Spleen (tissue), 7 donors: ENCODE data around the gene SLC22A12.

ENCODE experiments used
- CTCF ChIP-seq, 11 experiments: fragments of 200-600 bp in 7 of 11; fragments of 450-650 bp in 4 of 11; sonication (generic) in 4 of 11; IDR thresholded peaks in 8 of 11; conservative IDR thresholded peaks in 3 of 11; 1 replicate in 7 of 11; 2 replicates in 4 of 11; pipeline versions ENCODE4 v1.4.0 to v1.8.0; 2016 to 2021; ENCODE audit warnings: antibody characterized with exemption in 11 of 11, inconsistent platforms in 4 of 11, mild to moderate bottlenecking in 1 of 11
- POLR2A ChIP-seq, 3 donors: fragments of 450-650 bp; IDR thresholded peaks; one replicate each; pipeline ENCODE4 v1.5.1; 2017; ENCODE audit warnings: antibody characterized with exemption in 3 of 3, mild to moderate bottlenecking in 1 of 3
- POLR2AphosphoS5 ChIP-seq, 3 donors: sonication (generic); formaldehyde crosslinking; IDR thresholded peaks; one replicate each; pipeline ENCODE4 v1.5.1; 2017; ENCODE audit warnings: antibody characterized with exemption in 3 of 3
- donor health status: DM: no; HTN: no; CAD: no; lungs with moderate emphysema.
- donor health status: DM: no; HTN: no; CAD: no.
- donor health status: DM: no; HTN: no; CAD: no.

GRCh38 chr11:64637334-64638017 is 46.5 kb downstream of the SLC22A12 start:
- TF ChIP-seq CTCF (IDR thresholded peaks at IDR 0.05 in 8 of 11, conservative IDR thresholded peaks at IDR 0.05 in 3 of 11) (no peak), POLR2AphosphoS5 (IDR thresholded peaks at IDR 0.05) (no peak), POLR2A (IDR thresholded peaks at IDR 0.05) (no peak)
